HG02642 (cell line): ENCODE results near the gene COG4.

ENCODE experiments used
- ATAC-seq: cut with Tn5 transposase; IDR thresholded peaks from one replicate; pipeline ENCODE4 v1.9.1; 2021; ENCODE audit warnings: mild to moderate bottlenecking; ENCODE audit not compliant: unreplicated experiment, poor library complexity

The COG4 gene

GRCh38 chr16:70529051-70529777 lies 5.9 kb upstream of the COG4 start:
- ATAC-seq: no peak

GRCh38 chr16:70527315-70527996 lies 4.1 kb upstream of the COG4 start:
- no peak for ATAC-seq

- ATAC-seq: no peak
Observed at GRCh38 chr16:70526403-70526802, 3.0 kb upstream of the COG4 start.

- ATAC-seq: peak; percentile 15
Observed at GRCh38 chr16:70524399-70524825, 1.1 kb upstream of the COG4 start.

- ATAC-seq: peak; percentile 51
Observed at GRCh38 chr16:70523743-70524398, 517 bp upstream of the COG4 start, which contains the start of gene SF3B3. Gene SF3B3 (plus strand): TSS chr16:70523816. CDS start chr16:70526657, 2,841 bp downstream.

GRCh38 chr16:70522216-70523075 lies 908 bp downstream of the COG4 start:
- no peak for ATAC-seq

- no peak for ATAC-seq
Observed at GRCh38 chr16:70520612-70521297, 2.6 kb downstream of the COG4 start.

- ATAC-seq: no peak
Observed at GRCh38 chr16:70512456-70512855, 10.9 kb downstream of the COG4 start.

GRCh38 chr16:70511833-70512232 lies 11.5 kb downstream of the COG4 start:
- no peak for ATAC-seq

GRCh38 chr16:70510216-70510615 lies 13.1 kb downstream of the COG4 start:
- ATAC-seq: no peak

- ATAC-seq: no peak
Observed at GRCh38 chr16:70508752-70509151, 14.6 kb downstream of the COG4 start.

- no peak for ATAC-seq
Observed at GRCh38 chr16:70496513-70496912, 26.8 kb downstream of the COG4 start.

- no peak for ATAC-seq
Observed at GRCh38 chr16:70495425-70496182, 27.8 kb downstream of the COG4 start.

GRCh38 chr16:70494777-70495176 lies 28.6 kb downstream of the COG4 start:
- no peak for ATAC-seq

- ATAC-seq: no peak
Observed at GRCh38 chr16:70494202-70494770, 29.1 kb downstream of the COG4 start.

GRCh38 chr16:70493802-70494201 lies 29.6 kb downstream of the COG4 start:
- no peak for ATAC-seq

GRCh38 chr16:70490261-70490660 lies 33.1 kb downstream of the COG4 start:
- no peak for ATAC-seq

- ATAC-seq: no peak
Observed at GRCh38 chr16:70484867-70485266, 38.5 kb downstream of the COG4 start.

- ATAC-seq: no peak
Observed at GRCh38 chr16:70483426-70483825, 39.9 kb downstream of the COG4 start.
